ENCODE measurements around the gene C6orf15. TPM values are rescaled to one million over a fixed set of nuclear protein-coding genes. Genes with fewer than 3 reads are reported as not detected.

Gene C6orf15
- total RNA-seq, 1 experiment from 2014 or later = not detected

DNA sequence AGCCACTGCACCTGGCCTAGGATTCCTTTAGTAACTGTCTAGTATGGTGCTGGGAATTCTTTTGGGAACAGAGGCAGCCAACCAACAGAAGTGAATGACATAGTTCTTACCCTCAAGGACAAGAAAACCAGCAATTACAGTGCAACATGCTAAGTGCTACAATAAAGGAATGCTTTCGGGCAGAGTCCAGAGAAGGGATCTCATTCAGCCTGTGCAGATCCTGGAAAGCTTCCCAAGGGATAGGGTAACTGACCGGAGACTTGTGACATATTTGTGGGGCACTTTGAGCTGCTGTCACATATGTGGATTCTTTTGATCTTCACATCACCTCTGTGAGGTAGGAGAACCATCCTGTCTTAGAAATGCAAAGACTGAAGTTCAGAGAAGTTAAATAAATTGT is 46.8 kb downstream of the C6orf15 start:
- ChIA-PET CTCF (no interaction called here), POLR2A (no interaction called here), RAD21 (ENCODE audit: low non-redundant PET in 1 of 2, low total read pairs in 2 of 2, uncharacterized antibody in 2 of 2, unreplicated experiment in 2 of 2) (no interaction called here)
- Histone ChIP-seq H4K20me1 (ENCODE audit: insufficient read depth) (no peaks in the 10 kb centered on the region), H3K27me3 (ENCODE audit: insufficient read depth, low read length) (no peaks in the 10 kb centered on the region), H3K79me2 (ENCODE audit: insufficient read depth, low read length) (no peaks in the 10 kb centered on the region), H3K9me3 (ENCODE audit: control insufficient read depth in 1 of 2, insufficient read depth in 1 of 2, low read depth in 1 of 2, low read length in 2 of 2) (no peaks in the 10 kb centered on the region), H3K4me1 (ENCODE audit: control insufficient read depth in 1 of 2, insufficient read depth in 2 of 2, low read length in 2 of 2) (peaks cover 4 to 7% of the 10 kb centered on the region in 2 experiments; a peak in 3 of 4 replicates), H3K4me3 (replicated peaks in 1 of 2; ENCODE audit: low read depth in 1 of 2, low read length in 2 of 2) (no peak overlapping the region), H3K9ac (ENCODE audit: low read length) (no peak overlapping the region), H2AFZ (ENCODE audit: low read depth, low read length, poor library complexity, severe bottlenecking) (no peak overlapping the region), H3K9me2 (ENCODE audit: insufficient read depth) (no peaks in the 10 kb centered on the region), H3K27ac (ENCODE audit: low read depth, low read length) (no peak overlapping the region), H3K36me3 (ENCODE audit: control insufficient read depth in 1 of 2, insufficient read depth in 2 of 2, low read length in 2 of 2) (no peaks in the 10 kb centered on the region), H3K4me2 (ENCODE audit: low read length) (no peak overlapping the region)
- no TSS peak for BruUV-seq (replicated peaks)
- DNase-seq (ENCODE audit: low read depth, low spot score) = no peak
- ATAC-seq = no peak
- no peak for TF ChIP-seq EZH2phosphoT487 (IDR thresholded peaks at IDR 0.05; ENCODE audit: borderline replicate concordance)
- intact Hi-C loops (cut with micrococcal nuclease) = no loop called here

DNA sequence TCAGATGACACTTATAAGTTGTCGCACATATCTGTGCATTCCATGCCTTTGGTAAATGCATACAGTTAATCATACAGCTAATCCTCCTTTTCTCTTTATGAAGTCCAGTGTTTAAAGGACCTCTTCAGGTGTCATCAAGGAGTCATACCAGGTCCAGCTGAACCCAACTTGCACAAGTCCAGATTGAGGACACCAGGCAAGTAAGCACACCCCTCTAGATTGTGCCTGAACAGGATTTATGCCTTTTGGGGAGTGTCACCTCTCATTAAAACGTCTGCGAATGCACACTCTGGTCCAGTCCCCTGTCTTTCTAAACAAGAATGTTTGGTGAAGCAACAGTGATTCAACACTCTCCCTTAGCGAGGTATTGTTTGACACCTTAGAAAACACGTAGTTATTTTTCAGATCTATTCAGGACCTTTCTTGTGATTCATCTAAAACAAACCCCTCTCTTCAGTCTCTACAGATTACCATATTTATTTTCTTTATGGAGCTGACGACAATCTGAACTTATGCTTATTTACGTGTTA is 48.4 kb downstream of the C6orf15 start:
- ChIA-PET CTCF (interaction anchor here (1.3 kb wide), 1 partner anchor 16 kb away, joined by 4 read pairs; no protein-coding TSS in a partner anchor), POLR2A (no interaction called here), RAD21 (ENCODE audit: low non-redundant PET in 1 of 2, low total read pairs in 2 of 2, uncharacterized antibody in 2 of 2, unreplicated experiment in 2 of 2) (no interaction called here)
- ATAC-seq (no peak), DNase-seq (ENCODE audit: low read depth, low spot score) (no peak)
- Histone ChIP-seq H3K4me2 (ENCODE audit: low read length) (no peak overlapping the region), H3K27ac (ENCODE audit: low read depth, low read length) (no peak overlapping the region), H3K36me3 (ENCODE audit: control insufficient read depth in 1 of 2, insufficient read depth in 2 of 2, low read length in 2 of 2) (no peaks in the 10 kb centered on the region), H3K4me3 (replicated peaks in 1 of 2; ENCODE audit: low read depth in 1 of 2, low read length in 2 of 2) (no peak overlapping the region), H3K79me2 (ENCODE audit: insufficient read depth, low read length) (no peaks in the 10 kb centered on the region), H3K9me2 (ENCODE audit: insufficient read depth) (no peaks in the 10 kb centered on the region), H3K27me3 (ENCODE audit: insufficient read depth, low read length) (no peaks in the 10 kb centered on the region), H3K4me1 (ENCODE audit: control insufficient read depth in 1 of 2, insufficient read depth in 2 of 2, low read length in 2 of 2) (peaks cover 0 to 6% of the 10 kb centered on the region in 2 experiments; a peak in 1 of 4 replicates), H3K9me3 (ENCODE audit: control insufficient read depth in 1 of 2, insufficient read depth in 1 of 2, low read depth in 1 of 2, low read length in 2 of 2) (no peaks in the 10 kb centered on the region), H2AFZ (ENCODE audit: low read depth, low read length, poor library complexity, severe bottlenecking) (no peak overlapping the region), H3K9ac (ENCODE audit: low read length) (no peak overlapping the region), H4K20me1 (ENCODE audit: insufficient read depth) (no peaks in the 10 kb centered on the region)
- BruUV-seq (replicated peaks) = no TSS peak
- intact Hi-C loops (cut with micrococcal nuclease) = no loop called here
- TF ChIP-seq POLR2AphosphoS5 (IDR thresholded peaks at IDR 0.05; ENCODE audit: low read depth, low read length) = no peak
- TF ChIP-seq TCF7L2 (IDR thresholded peaks at IDR 0.05; ENCODE audit: borderline replicate concordance, extremely low read depth, insufficient read depth, insufficient read length) = no peak
- TF ChIP-seq, protein P1, sequence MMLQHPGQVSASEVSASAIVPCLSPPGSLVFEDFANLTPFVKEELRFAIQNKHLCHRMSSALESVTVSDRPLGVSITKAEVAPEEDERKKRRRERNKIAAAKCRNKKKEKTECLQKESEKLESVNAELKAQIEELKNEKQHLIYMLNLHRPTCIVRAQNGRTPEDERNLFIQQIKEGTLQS (IDR thresholded peaks at IDR 0.05) = no peak
- no peak for TF ChIP-seq EZH2phosphoT487 (IDR thresholded peaks at IDR 0.05; ENCODE audit: borderline replicate concordance)
- TF ChIP-seq EZH2 (IDR thresholded peaks at IDR 0.05) = no peak
- TF ChIP-seq ELF1 (IDR thresholded peaks at IDR 0.05; ENCODE audit: borderline replicate concordance, low read depth) = no peak
- TF ChIP-seq, protein P2, sequence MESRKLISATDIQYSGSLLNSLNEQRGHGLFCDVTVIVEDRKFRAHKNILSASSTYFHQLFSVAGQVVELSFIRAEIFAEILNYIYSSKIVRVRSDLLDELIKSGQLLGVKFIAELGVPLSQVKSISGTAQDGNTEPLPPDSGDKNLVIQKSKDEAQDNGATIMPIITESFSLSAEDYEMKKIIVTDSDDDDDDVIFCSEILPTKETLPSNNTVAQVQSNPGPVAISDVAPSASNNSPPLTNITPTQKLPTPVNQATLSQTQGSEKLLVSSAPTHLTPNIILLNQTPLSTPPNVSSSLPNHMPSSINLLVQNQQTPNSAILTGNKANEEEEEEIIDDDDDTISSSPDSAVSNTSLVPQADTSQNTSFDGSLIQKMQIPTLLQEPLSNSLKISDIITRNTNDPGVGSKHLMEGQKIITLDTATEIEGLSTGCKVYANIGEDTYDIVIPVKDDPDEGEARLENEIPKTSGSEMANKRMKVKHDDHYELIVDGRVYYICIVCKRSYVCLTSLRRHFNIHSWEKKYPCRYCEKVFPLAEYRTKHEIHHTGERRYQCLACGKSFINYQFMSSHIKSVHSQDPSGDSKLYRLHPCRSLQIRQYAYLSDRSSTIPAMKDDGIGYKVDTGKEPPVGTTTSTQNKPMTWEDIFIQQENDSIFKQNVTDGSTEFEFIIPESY (IDR thresholded peaks at IDR 0.05; ENCODE audit: extremely low read depth, insufficient replicate concordance, low read length) = no peak
- no peak for TF ChIP-seq YY1 (IDR thresholded peaks at IDR 0.05; ENCODE audit: extremely low read depth, insufficient replicate concordance, low read depth, low read length)
- no peak for TF ChIP-seq EGR1 (IDR thresholded peaks at IDR 0.05; ENCODE audit: low read depth)
- no peak for TF ChIP-seq ZNF274 (IDR thresholded peaks at IDR 0.05; ENCODE audit: low read depth, low read length)
- TF ChIP-seq, protein P3, sequence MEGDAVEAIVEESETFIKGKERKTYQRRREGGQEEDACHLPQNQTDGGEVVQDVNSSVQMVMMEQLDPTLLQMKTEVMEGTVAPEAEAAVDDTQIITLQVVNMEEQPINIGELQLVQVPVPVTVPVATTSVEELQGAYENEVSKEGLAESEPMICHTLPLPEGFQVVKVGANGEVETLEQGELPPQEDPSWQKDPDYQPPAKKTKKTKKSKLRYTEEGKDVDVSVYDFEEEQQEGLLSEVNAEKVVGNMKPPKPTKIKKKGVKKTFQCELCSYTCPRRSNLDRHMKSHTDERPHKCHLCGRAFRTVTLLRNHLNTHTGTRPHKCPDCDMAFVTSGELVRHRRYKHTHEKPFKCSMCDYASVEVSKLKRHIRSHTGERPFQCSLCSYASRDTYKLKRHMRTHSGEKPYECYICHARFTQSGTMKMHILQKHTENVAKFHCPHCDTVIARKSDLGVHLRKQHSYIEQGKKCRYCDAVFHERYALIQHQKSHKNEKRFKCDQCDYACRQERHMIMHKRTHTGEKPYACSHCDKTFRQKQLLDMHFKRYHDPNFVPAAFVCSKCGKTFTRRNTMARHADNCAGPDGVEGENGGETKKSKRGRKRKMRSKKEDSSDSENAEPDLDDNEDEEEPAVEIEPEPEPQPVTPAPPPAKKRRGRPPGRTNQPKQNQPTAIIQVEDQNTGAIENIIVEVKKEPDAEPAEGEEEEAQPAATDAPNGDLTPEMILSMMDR (IDR thresholded peaks at IDR 0.05 in 2 of 3, conservative IDR thresholded peaks at IDR 0.05 in 1 of 3; ENCODE audit: borderline replicate concordance in 1 of 3, insufficient read depth in 1 of 3, low read depth in 2 of 3, low read length in 2 of 3) = no peak
- TF ChIP-seq FOSL1 (IDR thresholded peaks at IDR 0.05; ENCODE audit: low read depth) = no peak
- TF ChIP-seq POLR2A (IDR thresholded peaks at IDR 0.05; ENCODE audit: borderline replicate concordance, extremely low read depth, insufficient read depth, insufficient read length) = no peak
- no peak for TF ChIP-seq RAD21 (IDR thresholded peaks at IDR 0.05; ENCODE audit: low read depth)
- TF ChIP-seq CBX3 (IDR thresholded peaks at IDR 0.05; ENCODE audit: low read depth) = no peak
